ENCODE data around the gene TKT. TPM values are rescaled to one million over a fixed set of nuclear protein-coding genes. Genes with fewer than 3 reads are reported as not detected.

Gene TKT
- total and polyA plus RNA-seq, 2 of the 13 experiments (the other 11 are each of a cell fraction or from before 2014, with no cell fraction given): 150 to 238 TPM

- TF ChIP-seq, protein P1, sequence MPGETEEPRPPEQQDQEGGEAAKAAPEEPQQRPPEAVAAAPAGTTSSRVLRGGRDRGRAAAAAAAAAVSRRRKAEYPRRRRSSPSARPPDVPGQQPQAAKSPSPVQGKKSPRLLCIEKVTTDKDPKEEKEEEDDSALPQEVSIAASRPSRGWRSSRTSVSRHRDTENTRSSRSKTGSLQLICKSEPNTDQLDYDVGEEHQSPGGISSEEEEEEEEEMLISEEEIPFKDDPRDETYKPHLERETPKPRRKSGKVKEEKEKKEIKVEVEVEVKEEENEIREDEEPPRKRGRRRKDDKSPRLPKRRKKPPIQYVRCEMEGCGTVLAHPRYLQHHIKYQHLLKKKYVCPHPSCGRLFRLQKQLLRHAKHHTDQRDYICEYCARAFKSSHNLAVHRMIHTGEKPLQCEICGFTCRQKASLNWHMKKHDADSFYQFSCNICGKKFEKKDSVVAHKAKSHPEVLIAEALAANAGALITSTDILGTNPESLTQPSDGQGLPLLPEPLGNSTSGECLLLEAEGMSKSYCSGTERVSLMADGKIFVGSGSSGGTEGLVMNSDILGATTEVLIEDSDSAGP (CRISPR knock-in tag; IDR thresholded peaks at IDR 0.05; ENCODE audit: borderline replicate concordance): peak; percentile 66; the same call in 1 of the 2 replicates
- TF ChIP-seq FOXO1 (CRISPR knock-in tag; IDR thresholded peaks at IDR 0.05): 0 out of 2 replicates have a peak, but pooled peaks have one; percentile 37
- 0 out of 2 replicates have a peak, but pooled peaks have one; percentile 22 for TF ChIP-seq IKZF5 (CRISPR knock-in tag; IDR thresholded peaks at IDR 0.05)
- peak; percentile 36; the same call in 1 of the 2 replicates for TF ChIP-seq ZFY (CRISPR knock-in tag; IDR thresholded peaks at IDR 0.05)
- TF ChIP-seq BCL6 (CRISPR knock-in tag; IDR thresholded peaks at IDR 0.05): 0 out of 2 replicates have a peak, but pooled peaks have one; percentile 4
- no peak for TF ChIP-seq ZKSCAN8 (CRISPR knock-in tag; IDR thresholded peaks at IDR 0.05; ENCODE audit: borderline replicate concordance)
- TF ChIP-seq KDM3A (CRISPR knock-in tag; IDR thresholded peaks at IDR 0.05; ENCODE audit: low read depth): peak; percentile 83; the same call in 1 of the 2 replicates
Measured at GRCh38 chr3:53195602-53196574, 59.9 kb downstream of the TKT start (continued).

DNA sequence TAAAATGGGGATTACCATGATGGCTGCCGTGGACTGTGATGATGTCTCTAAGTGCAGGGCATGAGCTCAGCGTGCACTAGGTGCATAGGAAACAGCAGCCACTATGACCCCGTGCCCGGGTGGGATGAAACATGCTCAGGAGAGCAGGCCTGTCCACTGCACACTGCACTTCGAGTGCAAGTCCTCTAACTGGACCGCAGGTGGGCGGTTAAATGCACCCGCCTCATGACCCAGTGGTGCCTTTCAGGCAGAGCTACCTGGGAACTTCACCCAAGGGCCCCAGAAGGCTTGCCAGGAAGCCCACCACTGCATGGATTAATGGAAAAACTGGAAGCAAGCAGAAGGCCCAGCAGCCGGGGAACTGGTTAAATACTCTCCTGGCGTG lies 60.8 kb downstream of the TKT start:
- Histone ChIP-seq H3K4me2 (ENCODE audit: low read depth, low read length) (no peak overlapping the region), H3K79me2 (ENCODE audit: insufficient read depth, low read length) (no peaks in the 10 kb centered on the region), H3K9ac (ENCODE audit: insufficient read depth, low read depth, low read length) (no peak overlapping the region), H3K4me3 (replicated peaks in 1 of 3; ENCODE audit: insufficient read depth in 1 of 3, low read depth in 2 of 3, low read length in 3 of 3) (no peak overlapping the region), H3K9me3 (ENCODE audit: low read length) (no peaks in the 10 kb centered on the region), H3K4me1 (ENCODE audit: insufficient read depth, low read length) (peaks cover 38% of the 10 kb centered on the region), H4K20me1 (ENCODE audit: insufficient read depth, low read length) (no peaks in the 10 kb centered on the region), H3K27ac (ENCODE audit: extremely low read length, insufficient read depth, low read length) (no peak overlapping the region), H3K36me3 (replicated peaks in 1 of 2; ENCODE audit: control insufficient read depth in 1 of 2, insufficient read depth in 2 of 2, low read length in 2 of 2) (peaks cover 7 to 18% of the 10 kb centered on the region in 2 experiments; a peak in 4 of 5 replicates), H3K27me3 (ENCODE audit: control insufficient read depth in 1 of 2, insufficient read depth in 2 of 2, low read length in 2 of 2) (no peaks in the 10 kb centered on the region), H2AFZ (ENCODE audit: low read length) (no peak overlapping the region)
- intact Hi-C loops (cut with micrococcal nuclease; ENCODE audit: unreplicated experiment) (loop anchor here (5.0 kb wide), 1 partner anchor 517 kb away; no protein-coding TSS in a partner anchor), in situ Hi-C loops (cut with HindIII; ENCODE audit: extremely low pct_ligation_motif_present, low pct_unique_long_range_greater_than_20kb) (loop anchor here (5.0 kb wide), 1 partner anchor 63 kb away; the partner anchor contains the start of gene RFT1)
- CTCF ChIA-PET (ENCODE audit: low intra/inter-chr PET ratio, low total read pairs): interaction anchor here (1.9 to 4.1 kb wide), 3 partner anchors 61 to 82 kb away, joined by 8 to 81 read pairs (median 53); partner anchors contain the start of gene RFT1
- POLR2A ChIA-PET: interaction anchor here (0.8 to 2.8 kb wide), 3 partner anchors 26 to 85 kb away, joined by 3 to 13 read pairs (median 3); no protein-coding TSS in a partner anchor
- ATAC-seq (0 out of 3 replicates have a peak, but pooled peaks have one; percentile 3), DNase-seq (ENCODE audit: low spot score) (no peak), FAIRE-seq (no peak)
- 80% methylated on average over 7 of the region's 10 CpGs for WGBS (ENCODE audit: low lambda C conversion rate)
- BruUV-seq (replicated peaks): no TSS peak
- TF ChIP-seq ZNF788 (CRISPR knock-in tag; IDR thresholded peaks at IDR 0.05; ENCODE audit: borderline replicate concordance): no peak
- no peak for TF ChIP-seq ZEB1 (IDR thresholded peaks at IDR 0.05; ENCODE audit: insufficient replicate concordance, low read depth)
- no peak for TF ChIP-seq ZBTB8A (CRISPR knock-in tag; IDR thresholded peaks at IDR 0.05; ENCODE audit: borderline replicate concordance, low read depth)
- TF ChIP-seq, protein P2, sequence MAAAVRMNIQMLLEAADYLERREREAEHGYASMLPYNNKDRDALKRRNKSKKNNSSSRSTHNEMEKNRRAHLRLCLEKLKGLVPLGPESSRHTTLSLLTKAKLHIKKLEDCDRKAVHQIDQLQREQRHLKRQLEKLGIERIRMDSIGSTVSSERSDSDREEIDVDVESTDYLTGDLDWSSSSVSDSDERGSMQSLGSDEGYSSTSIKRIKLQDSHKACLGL (CRISPR knock-in tag; IDR thresholded peaks at IDR 0.05): no peak
- no peak for TF ChIP-seq RFXANK (CRISPR knock-in tag; IDR thresholded peaks at IDR 0.05)
- TF ChIP-seq, protein P3, sequence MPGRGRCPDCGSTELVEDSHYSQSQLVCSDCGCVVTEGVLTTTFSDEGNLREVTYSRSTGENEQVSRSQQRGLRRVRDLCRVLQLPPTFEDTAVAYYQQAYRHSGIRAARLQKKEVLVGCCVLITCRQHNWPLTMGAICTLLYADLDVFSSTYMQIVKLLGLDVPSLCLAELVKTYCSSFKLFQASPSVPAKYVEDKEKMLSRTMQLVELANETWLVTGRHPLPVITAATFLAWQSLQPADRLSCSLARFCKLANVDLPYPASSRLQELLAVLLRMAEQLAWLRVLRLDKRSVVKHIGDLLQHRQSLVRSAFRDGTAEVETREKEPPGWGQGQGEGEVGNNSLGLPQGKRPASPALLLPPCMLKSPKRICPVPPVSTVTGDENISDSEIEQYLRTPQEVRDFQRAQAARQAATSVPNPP (CRISPR knock-in tag; IDR thresholded peaks at IDR 0.05): no peak
- no peak for TF ChIP-seq ZMAT3 (CRISPR knock-in tag; conservative IDR thresholded peaks at IDR 0.05)
